ENCODE measurements around the gene PLRG1.

PLRG1 gene

GRCh38 chr4:154574311-154574710 lies 24.1 kb upstream of the PLRG1 start:
- no peak for DNase-seq (ENCODE audit: low read depth in 4 of 4, low spot score in 1 of 4)

- DNase-seq (ENCODE audit: low read depth in 4 of 4, low spot score in 1 of 4) = no peak
Observed at GRCh38 chr4:154573190-154573870, 23.1 kb upstream of the PLRG1 start.

GRCh38 chr4:154569584-154569983 lies 19.4 kb upstream of the PLRG1 start:
- DNase-seq (ENCODE audit: low read depth in 4 of 4, low spot score in 1 of 4) = no peak

- no peak for DNase-seq (ENCODE audit: low read depth in 4 of 4, low spot score in 1 of 4)
Observed at GRCh38 chr4:154569028-154569427, 18.8 kb upstream of the PLRG1 start.

- no peak for DNase-seq (ENCODE audit: low read depth in 4 of 4, low spot score in 1 of 4)
Observed at GRCh38 chr4:154566639-154567204, 16.5 kb upstream of the PLRG1 start.

GRCh38 chr4:154565704-154566103 lies 15.5 kb upstream of the PLRG1 start:
- no peak for DNase-seq (ENCODE audit: low read depth in 4 of 4, low spot score in 1 of 4)

GRCh38 chr4:154564311-154564710 lies 14.1 kb upstream of the PLRG1 start:
- no peak for DNase-seq (ENCODE audit: low read depth in 4 of 4, low spot score in 1 of 4)

GRCh38 chr4:154562697-154563254 lies 12.6 kb upstream of the PLRG1 start, which contains the start of gene FGB:
Gene FGB (plus strand): TSS chr4:154563011. CDS start chr4:154563019, 8 bp downstream.
- no peak for DNase-seq (ENCODE audit: low read depth in 4 of 4, low spot score in 1 of 4)

GRCh38 chr4:154560824-154561231 lies 10.6 kb upstream of the PLRG1 start:
- DNase-seq (ENCODE audit: low read depth in 4 of 4, low spot score in 1 of 4) = no peak

- DNase-seq (ENCODE audit: low read depth in 4 of 4, low spot score in 1 of 4) = no peak
Observed at GRCh38 chr4:154560419-154560801, 10.2 kb upstream of the PLRG1 start.

GRCh38 chr4:154559494-154560418 lies 9.6 kb upstream of the PLRG1 start:
- DNase-seq (ENCODE audit: low read depth in 4 of 4, low spot score in 1 of 4) = no peak

GRCh38 chr4:154559141-154559493 lies 8.9 kb upstream of the PLRG1 start:
- DNase-seq (ENCODE audit: low read depth in 4 of 4, low spot score in 1 of 4) = no peak

GRCh38 chr4:154551872-154552686 lies 1.9 kb upstream of the PLRG1 start:
- peak; percentile 30 to 55 (median 42) for DNase-seq (ENCODE audit: low read depth in 4 of 4, low spot score in 1 of 4)

GRCh38 chr4:154545689-154546088 lies 4.5 kb downstream of the PLRG1 start:
- no peak for DNase-seq (ENCODE audit: low read depth in 4 of 4, low spot score in 1 of 4)

- no peak for DNase-seq (ENCODE audit: low read depth in 4 of 4, low spot score in 1 of 4)
Observed at GRCh38 chr4:154542271-154542879, 7.8 kb downstream of the PLRG1 start.

- DNase-seq (ENCODE audit: low read depth in 4 of 4, low spot score in 1 of 4) = no peak
Observed at GRCh38 chr4:154534296-154534695, 15.9 kb downstream of the PLRG1 start.

- no peak for DNase-seq (ENCODE audit: low read depth in 4 of 4, low spot score in 1 of 4)
Observed at GRCh38 chr4:154529728-154530519, 20.3 kb downstream of the PLRG1 start.

GRCh38 chr4:154528869-154529268 lies 21.3 kb downstream of the PLRG1 start:
- DNase-seq (ENCODE audit: low read depth in 4 of 4, low spot score in 1 of 4) = no peak

GRCh38 chr4:154527308-154527707 lies 22.9 kb downstream of the PLRG1 start:
- no peak for DNase-seq (ENCODE audit: low read depth in 4 of 4, low spot score in 1 of 4)

GRCh38 chr4:154526151-154526550 lies 24.0 kb downstream of the PLRG1 start:
- no peak for DNase-seq (ENCODE audit: low read depth in 4 of 4, low spot score in 1 of 4)

All from stimulated activated CD4-positive, alpha-beta T cell treated with anti-CD3 and anti-CD28 coated beads, Interleukin-1b, Interleukin-23, amount 100 ng/mL, for 24 hours (primary cell).